ENCODE data around the gene MAT2A. TPM values are rescaled to one million over a fixed set of nuclear protein-coding genes. Genes with fewer than 3 reads are reported as not detected.

Gene MAT2A
- total and polyA plus RNA-seq, 9 of the 15 experiments (the other 6 are each of a cell fraction or from before 2014, with no cell fraction given): 130 to 1,027 (median 240) TPM

DNA sequence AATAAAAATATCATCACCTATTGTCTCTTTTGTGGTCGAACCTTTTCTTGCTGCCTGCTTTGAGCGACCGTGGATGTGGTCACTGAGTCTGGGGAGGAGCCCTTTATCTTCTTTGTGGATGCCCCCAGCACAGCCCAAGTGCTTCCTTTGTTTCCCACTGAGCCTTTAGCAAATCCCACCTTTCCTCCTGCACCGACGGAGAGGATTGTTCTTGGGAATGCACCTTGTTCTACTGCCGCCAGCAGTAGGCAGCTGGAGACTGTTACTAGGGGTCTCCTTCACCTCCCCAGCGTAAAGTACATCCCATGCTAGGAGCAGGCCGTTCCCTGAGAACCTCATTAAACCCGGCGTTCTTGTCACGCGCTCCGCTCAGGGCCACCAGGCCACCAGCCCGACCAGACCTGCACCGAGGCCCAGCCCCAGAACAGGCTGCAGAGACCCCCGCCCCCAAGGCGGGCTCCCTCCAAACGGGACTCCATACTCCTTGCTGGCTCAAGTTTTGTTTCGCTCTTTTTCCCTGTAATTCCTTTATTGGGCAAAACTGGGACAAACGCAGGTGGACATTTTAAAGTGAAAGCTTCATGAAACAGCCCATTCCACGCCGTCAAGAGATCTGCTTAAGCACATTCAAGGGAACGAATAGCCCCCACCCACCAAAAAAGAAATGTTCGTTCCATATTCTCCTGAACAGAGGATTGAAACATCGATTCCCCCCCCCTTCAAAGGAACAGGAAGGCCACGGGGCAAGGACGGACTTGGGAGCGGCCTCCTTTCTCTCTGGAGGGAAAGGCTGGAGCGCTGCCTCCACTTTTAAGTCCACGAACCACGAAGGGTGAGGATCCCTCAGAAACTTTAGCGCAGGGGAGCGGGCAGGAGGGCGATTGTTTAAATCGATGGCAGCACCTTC is 1.1 kb upstream of the MAT2A start (continued):
- TF ChIP-seq TOE1 (IDR thresholded peaks at IDR 0.05; ENCODE audit: borderline replicate concordance): peak; percentile 50; the same call in 1 of the 2 replicates
- no peak for TF ChIP-seq TOE1 (CRISPR knock-in tag; IDR thresholded peaks at IDR 0.05; ENCODE audit: borderline replicate concordance, low read depth)
- no peak for TF ChIP-seq IRF1 (CRISPR knock-in tag; IDR thresholded peaks at IDR 0.05; ENCODE audit: borderline replicate concordance)
- peak; percentile 31 for TF ChIP-seq HMGN3 (IDR thresholded peaks at IDR 0.05; ENCODE audit: borderline replicate concordance, extremely low read depth, insufficient read length, low read depth, low read length)
- peak; percentile 19; the same call in 1 of the 2 replicates for TF ChIP-seq SUPT5H (IDR thresholded peaks at IDR 0.05)
- TF ChIP-seq ZNF740 (CRISPR knock-in tag; IDR thresholded peaks at IDR 0.05): peak; percentile 38; the same call in 1 of the 2 replicates
- peak; percentile 22 to 78; a peak in 2 of 4 replicates for TF ChIP-seq ZNF740 (tag; IDR thresholded peaks at IDR 0.05)
- TF ChIP-seq, protein P1, sequence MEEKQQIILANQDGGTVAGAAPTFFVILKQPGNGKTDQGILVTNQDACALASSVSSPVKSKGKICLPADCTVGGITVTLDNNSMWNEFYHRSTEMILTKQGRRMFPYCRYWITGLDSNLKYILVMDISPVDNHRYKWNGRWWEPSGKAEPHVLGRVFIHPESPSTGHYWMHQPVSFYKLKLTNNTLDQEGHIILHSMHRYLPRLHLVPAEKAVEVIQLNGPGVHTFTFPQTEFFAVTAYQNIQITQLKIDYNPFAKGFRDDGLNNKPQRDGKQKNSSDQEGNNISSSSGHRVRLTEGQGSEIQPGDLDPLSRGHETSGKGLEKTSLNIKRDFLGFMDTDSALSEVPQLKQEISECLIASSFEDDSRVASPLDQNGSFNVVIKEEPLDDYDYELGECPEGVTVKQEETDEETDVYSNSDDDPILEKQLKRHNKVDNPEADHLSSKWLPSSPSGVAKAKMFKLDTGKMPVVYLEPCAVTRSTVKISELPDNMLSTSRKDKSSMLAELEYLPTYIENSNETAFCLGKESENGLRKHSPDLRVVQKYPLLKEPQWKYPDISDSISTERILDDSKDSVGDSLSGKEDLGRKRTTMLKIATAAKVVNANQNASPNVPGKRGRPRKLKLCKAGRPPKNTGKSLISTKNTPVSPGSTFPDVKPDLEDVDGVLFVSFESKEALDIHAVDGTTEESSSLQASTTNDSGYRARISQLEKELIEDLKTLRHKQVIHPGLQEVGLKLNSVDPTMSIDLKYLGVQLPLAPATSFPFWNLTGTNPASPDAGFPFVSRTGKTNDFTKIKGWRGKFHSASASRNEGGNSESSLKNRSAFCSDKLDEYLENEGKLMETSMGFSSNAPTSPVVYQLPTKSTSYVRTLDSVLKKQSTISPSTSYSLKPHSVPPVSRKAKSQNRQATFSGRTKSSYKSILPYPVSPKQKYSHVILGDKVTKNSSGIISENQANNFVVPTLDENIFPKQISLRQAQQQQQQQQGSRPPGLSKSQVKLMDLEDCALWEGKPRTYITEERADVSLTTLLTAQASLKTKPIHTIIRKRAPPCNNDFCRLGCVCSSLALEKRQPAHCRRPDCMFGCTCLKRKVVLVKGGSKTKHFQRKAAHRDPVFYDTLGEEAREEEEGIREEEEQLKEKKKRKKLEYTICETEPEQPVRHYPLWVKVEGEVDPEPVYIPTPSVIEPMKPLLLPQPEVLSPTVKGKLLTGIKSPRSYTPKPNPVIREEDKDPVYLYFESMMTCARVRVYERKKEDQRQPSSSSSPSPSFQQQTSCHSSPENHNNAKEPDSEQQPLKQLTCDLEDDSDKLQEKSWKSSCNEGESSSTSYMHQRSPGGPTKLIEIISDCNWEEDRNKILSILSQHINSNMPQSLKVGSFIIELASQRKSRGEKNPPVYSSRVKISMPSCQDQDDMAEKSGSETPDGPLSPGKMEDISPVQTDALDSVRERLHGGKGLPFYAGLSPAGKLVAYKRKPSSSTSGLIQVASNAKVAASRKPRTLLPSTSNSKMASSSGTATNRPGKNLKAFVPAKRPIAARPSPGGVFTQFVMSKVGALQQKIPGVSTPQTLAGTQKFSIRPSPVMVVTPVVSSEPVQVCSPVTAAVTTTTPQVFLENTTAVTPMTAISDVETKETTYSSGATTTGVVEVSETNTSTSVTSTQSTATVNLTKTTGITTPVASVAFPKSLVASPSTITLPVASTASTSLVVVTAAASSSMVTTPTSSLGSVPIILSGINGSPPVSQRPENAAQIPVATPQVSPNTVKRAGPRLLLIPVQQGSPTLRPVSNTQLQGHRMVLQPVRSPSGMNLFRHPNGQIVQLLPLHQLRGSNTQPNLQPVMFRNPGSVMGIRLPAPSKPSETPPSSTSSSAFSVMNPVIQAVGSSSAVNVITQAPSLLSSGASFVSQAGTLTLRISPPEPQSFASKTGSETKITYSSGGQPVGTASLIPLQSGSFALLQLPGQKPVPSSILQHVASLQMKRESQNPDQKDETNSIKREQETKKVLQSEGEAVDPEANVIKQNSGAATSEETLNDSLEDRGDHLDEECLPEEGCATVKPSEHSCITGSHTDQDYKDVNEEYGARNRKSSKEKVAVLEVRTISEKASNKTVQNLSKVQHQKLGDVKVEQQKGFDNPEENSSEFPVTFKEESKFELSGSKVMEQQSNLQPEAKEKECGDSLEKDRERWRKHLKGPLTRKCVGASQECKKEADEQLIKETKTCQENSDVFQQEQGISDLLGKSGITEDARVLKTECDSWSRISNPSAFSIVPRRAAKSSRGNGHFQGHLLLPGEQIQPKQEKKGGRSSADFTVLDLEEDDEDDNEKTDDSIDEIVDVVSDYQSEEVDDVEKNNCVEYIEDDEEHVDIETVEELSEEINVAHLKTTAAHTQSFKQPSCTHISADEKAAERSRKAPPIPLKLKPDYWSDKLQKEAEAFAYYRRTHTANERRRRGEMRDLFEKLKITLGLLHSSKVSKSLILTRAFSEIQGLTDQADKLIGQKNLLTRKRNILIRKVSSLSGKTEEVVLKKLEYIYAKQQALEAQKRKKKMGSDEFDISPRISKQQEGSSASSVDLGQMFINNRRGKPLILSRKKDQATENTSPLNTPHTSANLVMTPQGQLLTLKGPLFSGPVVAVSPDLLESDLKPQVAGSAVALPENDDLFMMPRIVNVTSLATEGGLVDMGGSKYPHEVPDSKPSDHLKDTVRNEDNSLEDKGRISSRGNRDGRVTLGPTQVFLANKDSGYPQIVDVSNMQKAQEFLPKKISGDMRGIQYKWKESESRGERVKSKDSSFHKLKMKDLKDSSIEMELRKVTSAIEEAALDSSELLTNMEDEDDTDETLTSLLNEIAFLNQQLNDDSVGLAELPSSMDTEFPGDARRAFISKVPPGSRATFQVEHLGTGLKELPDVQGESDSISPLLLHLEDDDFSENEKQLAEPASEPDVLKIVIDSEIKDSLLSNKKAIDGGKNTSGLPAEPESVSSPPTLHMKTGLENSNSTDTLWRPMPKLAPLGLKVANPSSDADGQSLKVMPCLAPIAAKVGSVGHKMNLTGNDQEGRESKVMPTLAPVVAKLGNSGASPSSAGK (IDR thresholded peaks at IDR 0.05): peak; percentile 70
- TF ChIP-seq SMARCE1 (IDR thresholded peaks at IDR 0.05): 0 out of 2 replicates have a peak, but pooled peaks have one; percentile 10
- peak; percentile 71; the same call in 1 of the 2 replicates for TF ChIP-seq MYC (IDR thresholded peaks at IDR 0.05; ENCODE audit: low read depth, low read length)
- TF ChIP-seq MYC (CRISPR knock-in tag; IDR thresholded peaks at IDR 0.05; ENCODE audit: borderline replicate concordance, low read depth): no peak

All from K562 (cell line).